Measurements from ENCODE around the gene JAKMIP3.
"Not testable (repeated sequence)": the region's sequence is repeated elsewhere in the genome, so short reads cannot be mapped to it uniquely, and the experiment has no call there.

JAKMIP3 gene

DNA sequence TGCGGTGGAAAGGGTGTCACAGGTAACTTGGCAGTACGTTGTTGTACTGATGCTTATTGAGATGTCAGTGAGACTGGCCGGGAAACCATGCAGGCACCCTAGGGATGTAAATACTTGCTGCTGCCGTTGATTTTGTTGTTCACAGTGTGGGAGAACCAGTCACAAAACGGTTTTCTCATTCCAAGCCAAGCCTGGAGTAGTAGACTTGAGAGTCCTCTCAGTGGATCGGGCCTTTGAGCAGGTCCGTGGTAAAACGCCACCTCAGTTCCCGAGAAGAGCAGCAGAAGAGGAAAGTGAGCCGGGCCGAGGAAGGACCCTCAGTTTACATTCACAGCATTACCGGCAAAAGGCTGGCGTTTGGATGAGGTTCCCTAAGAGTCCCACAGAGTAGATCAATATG lies 1.1 kb downstream of the JAKMIP3 start:
- DNase-seq = no peak

DNA sequence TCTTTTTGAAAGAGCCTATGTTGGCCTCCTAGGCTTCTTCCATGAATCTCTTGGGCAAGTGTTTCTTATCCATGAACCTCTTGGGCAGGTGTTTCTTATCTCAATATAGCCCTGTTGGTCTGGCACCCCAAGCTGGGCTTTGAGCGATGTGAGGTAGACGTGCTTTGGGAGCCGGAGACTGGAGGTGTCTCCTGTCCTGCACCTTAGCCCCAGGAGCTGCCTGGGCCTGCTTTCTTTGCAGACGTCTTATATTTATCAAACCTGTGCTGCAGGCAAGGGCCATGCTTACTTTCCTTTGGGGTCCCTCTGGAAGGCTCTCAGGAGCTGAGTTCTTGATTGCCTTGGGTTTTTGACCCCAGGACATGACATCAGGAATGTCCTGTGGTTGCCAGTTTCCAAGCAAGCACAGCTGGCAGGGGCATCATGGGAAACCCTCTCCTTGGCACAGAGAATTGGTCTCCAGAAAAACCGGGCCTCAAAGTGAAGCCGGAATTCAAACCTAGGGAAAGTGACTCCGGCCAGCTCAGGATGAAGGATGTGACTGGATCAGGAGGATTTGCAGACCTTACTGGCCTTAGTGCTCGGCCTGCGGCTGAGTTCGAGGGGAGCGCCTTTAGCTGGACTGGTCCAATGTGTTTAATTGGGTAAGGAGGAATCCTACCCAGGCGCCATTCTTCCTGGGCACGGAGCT lies 2.8 kb downstream of the JAKMIP3 start:
- DNase-seq = no peak

DNA sequence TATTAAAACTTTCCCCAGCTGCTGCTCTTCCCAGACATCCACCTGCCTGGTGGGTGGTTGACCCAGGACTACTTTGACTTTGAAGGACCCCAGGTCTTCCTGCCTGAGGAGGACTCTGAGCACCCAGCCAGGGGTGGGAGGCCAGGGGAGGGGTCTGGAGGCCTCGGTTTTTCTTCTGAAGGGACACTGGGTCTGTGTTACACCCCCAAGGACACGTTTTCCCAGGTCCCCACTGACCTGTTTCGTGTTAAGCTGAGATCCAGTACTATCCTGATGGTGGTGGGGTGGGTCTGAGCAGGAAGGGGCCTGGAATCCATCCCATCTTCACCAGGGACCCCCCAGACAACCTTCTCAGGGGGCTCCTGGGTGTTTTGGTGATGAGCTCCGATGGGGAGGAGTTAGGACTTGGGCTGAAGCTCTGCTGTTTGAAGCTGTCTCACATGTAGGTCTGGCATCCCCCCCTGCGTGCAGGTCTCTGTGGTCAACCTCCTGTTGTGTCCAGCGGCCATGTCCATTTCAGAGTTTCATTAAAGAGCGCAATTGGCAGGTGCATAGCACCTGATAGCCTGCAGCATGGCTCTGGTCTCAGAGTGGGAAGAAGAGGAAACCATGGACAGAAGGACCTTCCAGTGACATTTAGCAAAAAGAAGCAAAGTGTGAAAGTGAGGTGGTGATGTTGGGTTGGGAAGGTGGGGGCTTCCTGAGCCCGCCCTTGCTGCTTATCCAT lies 3.5 kb downstream of the JAKMIP3 start:
- no peak for DNase-seq

DNA sequence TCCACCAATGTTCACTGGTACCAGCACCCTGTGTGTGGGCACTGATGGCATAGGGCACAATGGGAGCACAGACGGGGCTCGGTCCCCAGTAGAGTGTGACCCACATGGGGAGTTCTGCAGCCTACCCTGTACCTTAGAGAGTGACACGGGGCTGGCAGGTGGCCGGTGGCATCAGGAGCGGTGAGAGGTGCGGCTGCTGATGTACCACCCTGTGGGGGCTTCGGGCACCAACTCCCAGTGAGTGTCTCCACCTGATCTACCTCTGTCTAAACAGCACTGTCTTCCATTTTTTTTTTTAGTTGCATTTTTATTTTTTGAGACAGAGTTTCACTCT lies 4.1 kb downstream of the JAKMIP3 start:
- no peak for DNase-seq

DNA sequence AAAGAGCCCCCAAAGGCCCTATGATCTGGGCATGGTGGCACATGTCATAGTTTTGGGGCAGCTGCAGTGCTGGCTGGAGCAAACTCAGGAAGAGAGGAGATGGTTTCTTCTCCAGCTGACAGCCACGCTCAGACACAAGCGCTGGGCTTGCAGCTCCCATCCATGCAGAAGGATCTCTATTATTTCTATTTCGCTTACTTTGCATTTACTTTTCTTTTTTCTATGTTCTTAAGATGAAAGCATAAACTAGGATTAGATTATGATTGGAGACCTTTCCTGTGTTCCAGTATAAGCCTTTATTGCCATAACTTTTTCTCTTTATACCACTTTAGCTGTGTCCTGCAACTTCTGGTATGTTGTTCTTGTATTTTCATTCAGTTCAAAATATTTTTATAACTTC lies 5.0 kb downstream of the JAKMIP3 start:
- no peak for DNase-seq

DNA sequence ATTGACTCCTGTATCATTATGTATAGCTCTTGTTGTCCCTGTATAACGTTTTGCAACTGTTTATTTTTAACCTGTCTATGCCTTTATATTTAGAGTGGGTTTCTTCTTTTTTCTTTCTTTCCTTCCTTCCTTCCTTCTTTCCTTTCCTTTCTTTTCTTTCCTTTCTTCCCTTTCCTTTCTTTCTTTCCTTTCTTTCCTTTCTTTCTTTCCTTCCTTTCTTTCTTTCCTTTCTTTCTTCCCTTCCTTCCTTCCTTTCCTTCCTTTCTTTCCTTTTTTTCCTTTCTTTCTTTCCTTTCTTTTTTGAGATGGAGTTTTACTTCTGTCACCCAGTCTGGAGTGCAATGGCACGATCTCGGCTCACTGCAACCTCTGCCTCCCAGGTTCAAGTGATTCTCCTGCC lies 5.9 kb downstream of the JAKMIP3 start:
- DNase-seq = no peak

DNA sequence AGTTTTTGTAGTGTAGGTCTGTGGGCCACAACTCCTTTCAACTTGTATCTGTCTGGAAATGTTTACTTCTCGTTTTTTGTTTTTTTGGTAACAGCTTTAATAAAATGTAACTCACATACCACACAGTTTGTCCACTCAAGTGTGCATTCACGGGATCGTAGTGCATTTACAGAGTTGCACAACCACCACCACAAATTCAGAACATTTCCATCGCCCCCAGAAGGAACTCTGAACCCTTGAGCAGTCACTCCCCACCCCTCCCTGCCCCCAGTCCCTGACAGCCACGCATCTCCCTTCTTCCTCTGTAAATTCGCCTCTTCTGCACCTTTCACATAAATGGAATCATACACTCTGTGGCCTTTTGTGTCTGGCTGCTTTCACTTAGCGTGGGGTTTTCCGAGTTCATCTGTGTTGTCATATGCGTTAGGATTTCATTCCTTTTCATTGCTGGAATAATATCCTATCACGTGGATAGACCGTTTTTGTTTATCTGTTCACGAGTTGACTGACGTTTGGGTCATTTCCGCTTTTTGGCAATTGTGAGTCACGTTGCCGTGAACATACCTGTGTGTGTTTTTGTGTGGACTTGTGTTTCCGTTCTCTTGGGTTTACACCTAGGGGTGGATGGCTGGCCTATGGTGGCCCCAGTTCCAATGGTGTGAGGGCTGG lies 10.3 kb downstream of the JAKMIP3 start:
- no peak for DNase-seq

DNA sequence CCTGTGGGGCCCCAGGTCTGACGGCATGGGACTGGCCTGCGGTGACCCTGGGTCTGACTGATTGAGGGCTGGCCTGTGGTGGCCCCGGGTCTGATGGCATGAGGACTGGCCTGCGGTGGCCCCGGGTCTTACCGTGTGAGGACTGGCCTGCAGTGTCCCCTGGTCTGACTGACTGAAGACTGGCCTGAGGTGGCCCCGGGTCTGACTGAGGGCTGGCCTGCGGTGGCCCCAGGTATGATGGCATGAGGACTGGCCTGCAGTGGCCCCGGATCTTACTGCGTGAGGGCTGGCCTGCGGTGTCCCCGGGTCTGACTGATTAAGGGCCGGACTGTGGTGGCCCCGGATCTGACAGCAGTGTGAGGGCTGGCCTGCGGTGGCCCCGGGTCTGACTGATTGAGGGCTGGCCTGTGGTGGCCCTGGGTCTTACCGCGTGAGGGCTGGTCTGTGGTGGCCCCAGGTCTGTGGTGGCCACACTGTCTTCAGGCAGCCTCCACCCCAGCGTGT lies 10.9 kb downstream of the JAKMIP3 start:
- no peak for DNase-seq

DNA sequence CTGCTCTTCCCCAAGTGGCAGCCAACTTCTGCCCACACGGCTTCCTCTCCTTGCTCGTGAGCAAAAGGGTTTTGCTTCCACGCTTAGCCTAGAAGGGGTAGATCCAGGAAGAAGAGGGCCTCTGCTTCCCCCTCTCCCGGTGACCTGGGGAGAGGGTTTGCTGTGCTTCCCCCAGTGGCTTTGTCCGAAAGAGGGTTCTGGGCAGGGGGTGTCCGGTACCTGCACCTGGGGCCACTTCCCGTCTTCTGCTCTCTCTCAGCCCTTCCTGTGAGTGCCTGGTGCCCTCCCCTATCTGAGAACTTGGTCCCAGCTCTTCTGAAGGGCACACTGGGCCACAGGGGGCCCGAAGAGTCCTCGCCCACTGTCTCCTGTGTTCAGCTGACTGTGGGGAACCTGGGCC lies 11.3 kb downstream of the JAKMIP3 start:
- no peak for DNase-seq

DNA sequence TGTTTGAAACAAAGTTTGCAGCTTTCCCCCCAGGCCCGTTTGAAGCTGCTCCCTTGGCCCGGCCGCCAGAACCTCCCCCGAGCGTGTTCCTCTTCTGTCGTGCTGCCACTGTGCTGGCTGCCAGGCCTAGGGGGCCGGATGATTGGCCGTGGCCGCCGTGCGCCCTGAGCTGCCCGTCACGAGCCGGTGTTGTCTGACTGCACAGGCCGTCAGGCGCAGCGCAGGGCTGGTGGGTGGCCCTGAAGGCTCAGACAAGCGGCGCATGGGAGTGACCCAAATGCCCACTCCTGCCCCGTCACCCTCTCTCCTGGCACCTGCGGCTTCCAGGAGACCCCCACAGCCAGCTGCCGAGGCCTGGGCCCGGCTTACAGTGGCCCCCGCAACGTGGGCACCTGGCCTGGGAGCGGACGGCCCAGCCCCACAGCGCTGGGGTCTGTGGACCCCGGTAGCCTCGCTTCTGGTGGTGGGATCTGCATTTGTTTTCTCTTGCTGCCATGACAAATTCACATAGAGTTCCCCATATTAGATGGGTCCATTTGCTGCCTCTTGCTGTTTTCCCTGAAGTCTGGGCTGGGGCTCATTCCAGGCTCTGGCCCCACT lies 13.1 kb downstream of the JAKMIP3 start:
- DNase-seq = no peak

DNA sequence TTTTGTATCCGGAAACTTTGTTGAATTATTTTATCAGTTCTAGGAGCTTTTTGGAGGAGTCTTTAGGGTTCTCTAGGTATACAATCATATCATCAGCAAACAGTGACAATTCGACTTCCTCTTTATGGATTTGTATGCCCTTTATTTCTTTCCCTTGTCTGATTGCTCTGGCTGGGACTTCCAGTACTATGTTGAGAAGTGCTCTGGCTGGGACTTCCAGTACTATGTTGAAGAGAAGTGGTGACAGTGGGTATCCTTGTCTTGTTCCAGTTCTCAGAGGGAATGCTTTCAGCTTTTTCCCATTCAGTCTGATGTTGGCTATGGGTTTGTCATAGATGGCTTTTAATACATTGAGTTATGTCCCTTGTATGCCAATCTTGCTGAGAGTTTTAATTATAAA lies 18.6 kb downstream of the JAKMIP3 start:
- DNase-seq = not testable (repeated sequence)

DNA sequence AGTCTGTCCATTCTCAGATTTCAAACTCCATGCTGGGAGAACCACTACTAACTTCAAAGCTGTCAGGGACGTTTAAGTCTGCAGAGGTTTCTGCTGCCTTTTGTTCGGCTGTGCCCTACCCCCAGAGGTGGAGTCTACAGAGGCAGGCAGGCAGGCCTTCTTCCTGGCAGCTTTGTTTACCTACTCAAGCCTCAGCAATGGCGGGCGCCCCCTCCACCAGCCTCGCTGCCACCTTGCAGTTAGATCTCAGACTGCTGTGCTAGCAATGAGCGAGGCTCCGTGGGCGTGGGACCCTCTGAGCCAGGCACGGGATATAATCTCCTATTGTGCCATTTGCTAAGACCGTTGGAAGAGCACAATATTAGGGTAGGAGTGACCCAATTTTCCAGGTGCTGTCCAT lies 27.5 kb downstream of the JAKMIP3 start:
- not testable (repeated sequence) for DNase-seq

DNA sequence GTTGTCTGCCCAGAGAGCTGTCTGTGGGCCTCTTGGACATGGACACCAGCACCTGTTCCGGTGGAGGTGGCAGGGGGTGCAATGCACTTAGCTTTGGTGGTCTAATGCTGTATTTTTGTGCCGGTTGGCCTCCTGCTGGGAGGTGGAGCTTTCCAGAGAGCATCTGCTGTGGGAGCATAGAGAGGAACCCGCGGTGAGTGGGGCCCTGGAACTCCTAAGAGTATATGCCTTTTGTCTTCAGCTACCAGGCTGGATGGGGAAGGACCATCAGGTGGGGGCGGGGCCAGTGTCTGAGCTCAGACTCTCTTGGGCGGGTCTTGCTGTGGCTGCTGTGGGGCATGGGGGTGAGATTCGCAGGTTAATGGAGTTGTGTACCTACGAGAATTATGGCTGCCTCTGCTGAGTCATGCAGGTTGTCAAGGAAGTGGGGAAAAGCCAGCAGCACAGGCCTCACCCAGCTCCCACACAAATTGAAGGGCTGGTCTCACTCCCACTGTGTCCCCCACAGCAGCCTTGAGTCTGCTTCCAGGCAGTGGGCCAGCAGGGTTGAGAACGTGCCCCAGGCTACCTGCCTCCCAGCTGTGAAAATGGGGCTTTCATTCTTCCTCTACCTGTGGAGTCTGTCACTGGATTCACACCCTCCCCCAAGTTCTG lies 29.0 kb downstream of the JAKMIP3 start:
- DNase-seq = no peak

DNA sequence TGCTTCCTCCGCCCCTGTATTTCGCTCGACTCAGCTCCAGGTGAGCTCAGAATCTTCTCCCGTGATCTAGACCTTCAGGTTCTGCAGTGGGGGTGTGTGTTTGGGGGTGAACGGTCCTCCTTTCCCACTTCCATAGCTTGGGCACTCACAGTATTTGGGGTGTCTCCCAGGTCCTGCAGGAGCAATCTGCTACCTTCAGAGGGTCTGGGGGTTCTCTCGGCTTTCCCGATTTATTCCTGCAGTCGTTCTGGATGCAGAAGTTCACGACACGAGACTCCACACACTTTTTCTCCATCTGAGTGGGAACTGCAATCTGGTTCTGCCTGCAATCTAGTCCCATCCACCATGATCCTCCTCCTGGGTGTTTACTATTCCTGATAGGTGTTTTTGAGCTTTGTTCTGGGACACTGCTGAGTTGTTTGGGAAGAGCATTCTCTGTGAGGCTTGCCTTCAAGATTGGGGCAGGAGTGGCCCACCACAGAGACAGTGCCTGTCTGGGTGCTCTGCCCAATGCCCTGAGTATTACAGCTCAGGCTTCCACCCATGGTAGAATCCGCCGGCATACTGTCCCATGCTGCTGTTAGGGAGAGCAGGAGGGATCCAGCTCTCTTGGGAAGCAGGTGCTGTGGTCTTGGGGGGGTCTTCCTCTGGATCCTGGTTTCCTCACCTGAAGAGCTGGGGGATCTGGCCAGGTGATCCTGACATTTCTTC lies 29.8 kb downstream of the JAKMIP3 start:
- no peak for DNase-seq

DNA sequence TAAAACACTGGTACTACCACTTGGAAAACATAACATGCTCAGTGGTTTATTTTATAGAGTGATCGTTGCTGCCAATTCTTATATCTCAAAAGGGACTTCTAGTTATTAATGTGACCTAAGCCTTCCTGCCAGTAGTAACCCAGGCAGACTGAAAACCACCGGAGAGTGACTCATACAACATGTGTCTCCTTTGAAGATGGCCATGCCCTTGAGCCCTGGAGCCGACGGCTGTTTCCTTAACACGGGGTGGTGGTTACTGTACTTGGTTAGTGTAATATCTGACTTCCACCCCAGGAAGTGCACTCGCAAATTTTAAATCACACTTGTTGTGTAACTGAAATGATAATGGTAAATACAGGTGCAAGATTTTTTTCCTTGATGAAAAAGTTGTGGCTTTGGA lies 30.5 kb downstream of the JAKMIP3 start:
- DNase-seq = no peak

DNA sequence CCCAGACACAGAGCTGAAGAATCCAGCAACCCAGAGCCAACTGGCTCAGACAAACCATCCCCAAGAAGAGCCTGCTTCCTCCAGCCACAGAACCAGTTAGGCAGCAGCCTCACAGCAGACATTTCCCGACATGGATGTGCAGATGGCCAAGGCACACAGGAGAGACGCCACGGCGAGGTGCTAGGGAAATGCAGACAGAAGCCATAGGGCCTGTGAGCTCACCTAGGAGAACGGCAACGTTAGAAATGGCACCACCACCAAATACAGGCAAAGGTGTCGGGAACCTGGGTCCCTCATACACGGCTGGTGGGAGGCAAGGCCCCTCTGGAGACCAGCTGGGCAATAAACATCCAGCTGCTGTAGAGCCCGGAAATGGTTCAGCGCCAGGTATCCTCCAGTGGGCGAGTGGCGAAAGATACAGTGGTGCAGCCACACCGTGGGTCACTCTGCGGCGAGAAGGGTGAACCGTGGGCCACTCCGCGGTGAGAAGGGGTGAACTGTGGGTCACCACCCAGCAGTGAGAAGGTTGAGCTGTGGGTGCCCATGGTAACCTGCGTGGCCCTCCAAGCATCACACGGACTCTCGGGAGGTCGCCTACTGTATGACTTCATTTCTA lies 31.2 kb downstream of the JAKMIP3 start:
- no peak for DNase-seq

DNA sequence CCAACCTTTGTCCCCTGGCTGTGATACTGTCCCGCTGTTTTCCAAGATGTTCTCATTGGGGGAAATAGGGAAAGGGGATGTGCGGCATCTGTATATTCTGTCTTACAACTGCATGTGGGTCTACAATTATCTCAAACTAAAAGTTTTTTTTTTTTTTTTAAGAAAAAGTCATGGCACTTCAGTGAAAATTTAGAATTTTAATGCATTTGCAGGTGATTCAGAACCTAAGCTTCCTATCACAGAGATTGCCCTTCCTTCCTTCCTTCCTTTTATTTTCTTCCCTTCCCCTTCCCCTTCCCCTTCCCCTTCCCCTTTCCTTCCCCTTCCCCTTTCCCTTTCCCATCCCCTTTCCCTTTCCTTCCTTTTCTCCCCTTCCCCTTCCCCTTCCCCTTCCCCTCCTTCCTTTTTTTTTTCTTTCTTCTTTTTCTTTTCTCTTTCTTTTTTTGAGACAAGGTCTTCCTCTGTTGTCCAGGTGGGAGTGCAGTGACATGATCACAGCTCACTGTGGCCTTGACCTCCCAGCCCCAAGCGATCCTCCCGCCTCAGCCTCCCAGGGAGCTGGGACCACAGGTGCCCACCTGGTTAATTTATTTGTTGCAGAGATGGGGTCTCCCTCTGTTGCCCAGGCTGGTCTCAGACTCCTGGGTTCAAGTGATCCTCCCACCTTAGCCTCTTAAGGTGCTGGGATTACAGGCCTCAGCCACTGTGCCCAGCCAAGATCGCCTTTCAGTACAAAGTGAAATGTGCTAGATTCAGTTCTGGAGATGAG lies 32.0 kb downstream of the JAKMIP3 start:
- no peak for DNase-seq

DNA sequence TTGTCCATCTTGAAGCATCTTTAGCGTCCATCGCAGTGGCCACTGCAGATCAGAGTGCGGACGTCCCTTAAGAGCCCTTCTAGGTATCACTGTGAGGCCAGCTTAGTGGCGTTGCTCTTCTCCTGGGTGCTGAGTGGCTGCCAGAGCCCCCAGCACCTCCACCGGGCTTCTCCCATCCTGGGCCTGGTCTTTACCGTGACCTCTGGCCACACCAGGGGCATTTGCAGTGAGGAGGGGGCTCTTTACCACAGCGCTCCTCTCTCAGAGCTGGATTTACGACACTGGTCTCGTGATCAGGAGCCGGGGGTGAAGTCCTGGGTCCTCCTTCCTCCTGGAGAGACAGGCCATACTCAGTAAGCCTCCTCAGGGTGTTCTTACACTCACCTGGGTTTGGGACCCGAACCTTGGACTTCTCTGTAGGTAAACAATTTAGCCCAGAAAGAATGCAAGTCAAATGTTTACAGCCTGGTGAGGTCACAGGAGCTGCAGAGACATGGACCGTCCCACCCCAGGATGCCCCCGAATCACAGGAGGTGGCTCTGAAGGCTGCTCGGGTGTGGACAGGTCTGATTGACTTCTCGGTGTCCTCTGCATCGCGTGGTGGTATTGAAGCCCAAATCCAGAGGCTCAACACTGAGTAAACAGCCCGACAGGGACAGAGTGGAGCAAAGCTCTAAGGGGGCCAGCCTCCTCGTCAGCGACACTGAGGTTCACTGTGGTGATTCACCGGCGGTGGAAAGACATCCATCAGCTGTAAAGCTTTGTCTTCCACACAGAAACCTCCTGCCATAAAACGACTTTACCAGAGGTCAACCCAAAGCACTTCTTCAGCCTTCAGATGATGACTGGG lies 33.0 kb downstream of the JAKMIP3 start:
- no peak for DNase-seq

DNA sequence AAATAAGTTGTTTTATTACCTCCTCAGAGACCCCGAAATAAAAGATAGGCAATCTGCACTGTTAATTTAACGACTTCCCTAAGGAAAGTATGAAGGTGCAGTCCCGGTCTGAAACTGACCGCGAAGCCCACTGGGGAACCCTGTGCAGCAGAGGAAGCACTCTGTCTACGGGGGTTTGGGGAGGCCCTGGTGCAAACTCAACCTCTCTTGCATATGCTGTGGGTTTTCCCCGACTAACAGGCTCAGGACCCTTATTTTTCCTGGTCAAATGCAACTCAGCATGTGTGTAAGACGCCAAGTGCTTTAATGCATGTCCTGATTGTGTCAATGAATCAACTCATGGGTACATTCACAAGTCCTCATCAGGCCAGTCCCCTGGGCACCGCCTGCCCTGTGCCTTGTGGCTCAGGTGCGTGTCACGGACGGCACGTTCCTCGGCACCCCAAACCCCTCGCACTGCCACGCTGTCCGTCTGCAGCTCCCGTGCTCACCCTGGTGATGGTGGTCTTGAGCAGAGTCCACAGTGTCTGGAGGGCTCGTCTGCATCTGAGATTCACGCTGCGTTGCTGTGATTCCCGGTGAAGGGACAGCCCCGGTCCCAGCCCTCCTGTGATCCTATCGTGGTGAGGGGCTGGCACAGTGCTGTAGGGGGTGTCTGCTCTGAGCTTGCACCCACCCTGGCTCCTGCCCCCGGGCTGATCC lies 33.8 kb downstream of the JAKMIP3 start:
- DNase-seq = no peak

DNA sequence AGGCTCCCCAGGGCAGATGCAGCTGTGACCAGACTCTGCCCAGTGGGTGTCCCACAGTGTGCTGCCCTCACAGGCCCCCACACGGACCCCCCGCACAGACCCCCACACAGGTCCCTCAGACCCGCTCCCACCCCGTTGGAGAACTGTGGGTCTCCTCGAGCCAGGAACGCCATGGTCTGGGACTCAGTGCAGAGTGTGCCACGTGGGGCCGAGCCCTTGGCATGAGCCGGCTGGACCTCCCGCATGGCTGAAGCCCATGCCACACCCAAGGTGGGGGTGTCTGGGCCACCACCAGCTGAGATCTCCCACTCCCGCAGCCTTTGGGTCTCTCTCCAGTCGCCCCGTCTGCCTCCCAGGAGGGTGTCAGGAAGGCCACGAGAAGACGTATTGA lies 34.3 kb downstream of the JAKMIP3 start:
- DNase-seq = no peak
